Stimulated activated CD4-positive, alpha-beta T cell treated with anti-CD3 and anti-CD28 coated beads, TNF-alpha, amount 100 ng/mL, for 48 hours (primary cell): ENCODE measurements around the gene HPD.

Source experiments
- DNase-seq, 3 donors: peaks; one replicate each; pipeline ENCODE4 v3.0.0-alpha.2; 2020; ENCODE audit warnings: low read depth in 3 of 3

HPD gene

DNA sequence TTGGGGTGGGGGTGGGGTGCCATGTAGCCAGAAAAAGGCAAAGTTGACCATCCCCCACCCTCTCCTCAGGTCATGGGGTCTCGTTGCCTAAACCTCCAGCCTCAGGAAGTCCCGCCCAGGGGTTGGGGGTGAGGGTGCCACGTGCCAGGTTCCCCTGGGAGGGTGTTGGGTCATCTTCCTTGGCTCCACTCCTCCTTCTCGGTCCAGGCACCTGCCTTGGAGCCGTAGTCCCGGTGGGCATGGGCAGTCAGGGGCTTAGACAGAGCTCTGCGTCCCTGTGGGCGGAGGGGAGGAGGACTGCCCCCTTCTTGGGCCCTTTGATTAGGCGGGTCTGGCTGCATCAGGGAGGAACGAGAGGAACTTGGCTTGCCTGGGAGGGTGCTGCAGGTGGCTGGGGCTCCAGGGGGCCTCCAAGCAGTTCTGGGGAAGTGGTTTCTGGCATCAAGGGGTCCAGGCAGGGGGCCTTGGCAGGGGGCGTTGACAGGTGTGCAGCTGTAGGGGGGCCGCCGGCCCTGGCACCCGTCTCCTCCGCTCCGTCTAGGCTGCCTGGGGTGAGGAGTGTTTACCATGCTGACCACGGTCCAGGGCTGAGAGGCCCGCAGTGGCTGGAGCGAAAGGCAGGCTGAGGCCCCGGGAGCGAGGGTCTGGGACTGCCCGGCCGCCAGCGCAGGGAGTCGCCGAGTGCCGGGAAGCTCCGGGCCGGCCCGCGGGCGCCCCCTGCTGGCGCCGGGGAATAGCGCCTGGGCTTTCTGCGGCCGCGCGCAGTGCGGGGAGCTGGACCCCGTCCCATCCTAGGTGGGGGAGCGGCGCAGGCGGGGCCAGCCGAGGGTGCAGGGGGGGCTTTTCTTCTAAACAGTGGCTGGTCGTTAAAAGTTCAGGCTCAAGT lies 47.0 kb downstream of the HPD start:
- DNase-seq: peak in 1 of 3 donors; percentile 61

DNA sequence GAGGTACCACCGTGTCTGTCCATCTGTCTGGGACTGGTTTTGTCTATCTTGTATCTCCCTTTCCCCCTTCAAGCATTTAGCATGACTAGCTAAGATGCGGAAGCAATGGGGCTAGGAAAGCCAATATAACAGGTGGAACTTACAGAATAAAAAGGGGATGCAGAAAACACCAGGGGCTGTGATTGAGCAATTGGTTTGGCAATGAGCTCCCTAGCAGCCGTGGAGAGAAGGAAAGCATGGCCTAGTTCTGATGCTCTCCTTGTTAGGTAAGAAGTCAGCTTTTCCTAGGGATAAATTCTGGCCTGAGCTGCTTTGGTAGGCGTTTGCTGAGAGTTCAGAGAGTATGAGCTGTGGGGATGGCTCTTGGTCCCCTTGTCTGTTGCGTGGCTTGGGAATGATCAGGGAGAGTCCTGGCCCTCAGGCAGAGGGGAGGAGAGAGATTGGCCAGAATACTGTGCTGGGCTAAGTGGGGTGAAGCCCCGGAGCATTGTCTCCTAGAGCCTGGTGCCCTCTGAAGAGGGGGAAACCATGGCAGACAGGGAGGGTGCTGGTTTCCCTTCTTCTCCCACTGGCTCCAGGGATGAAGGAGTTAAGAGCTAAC lies 47.7 kb downstream of the HPD start:
- no peak for DNase-seq

DNA sequence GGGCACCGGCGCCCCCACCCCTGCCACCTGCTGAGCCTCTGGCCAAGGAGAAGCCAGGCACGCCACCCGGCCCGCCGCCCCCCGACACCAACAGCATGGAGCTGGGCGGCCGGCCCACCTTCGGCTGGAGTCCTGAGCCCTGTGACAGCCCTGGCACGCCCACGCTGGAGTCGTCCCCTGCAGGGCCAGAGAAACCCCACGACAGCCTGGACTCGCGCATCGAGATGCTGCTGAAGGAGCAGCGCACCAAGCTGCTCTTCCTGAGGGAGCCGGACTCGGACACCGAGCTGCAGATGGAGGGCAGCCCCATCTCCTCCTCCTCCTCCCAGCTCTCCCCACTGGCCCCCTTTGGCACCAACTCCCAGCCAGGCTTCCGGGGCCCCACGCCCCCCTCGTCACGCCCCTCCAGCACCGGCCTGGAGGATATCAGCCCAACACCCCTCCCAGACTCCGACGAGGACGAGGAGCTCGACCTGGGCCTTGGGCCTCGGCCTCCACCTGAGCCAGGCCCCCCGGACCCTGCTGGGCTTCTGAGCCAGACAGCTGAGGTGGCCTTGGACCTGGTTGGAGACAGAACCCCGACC lies 48.3 kb downstream of the HPD start:
- no peak for DNase-seq

DNA sequence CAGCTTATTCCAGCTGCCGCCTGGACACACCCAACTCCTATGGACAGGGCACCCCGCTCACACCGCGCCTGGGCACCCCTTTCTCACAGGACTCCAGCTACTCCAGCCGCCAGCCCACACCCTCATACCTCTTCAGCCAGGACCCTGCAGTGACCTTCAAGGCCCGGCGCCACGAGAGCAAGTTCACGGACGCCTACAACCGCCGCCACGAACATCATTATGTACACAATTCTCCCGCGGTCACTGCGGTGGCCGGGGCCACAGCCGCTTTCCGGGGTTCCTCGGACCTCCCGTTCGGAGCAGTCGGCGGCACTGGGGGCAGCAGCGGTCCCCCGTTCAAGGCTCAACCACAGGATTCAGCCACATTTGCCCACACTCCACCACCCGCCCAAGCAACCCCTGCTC lies 48.9 kb downstream of the HPD start:
- no peak for DNase-seq

DNA sequence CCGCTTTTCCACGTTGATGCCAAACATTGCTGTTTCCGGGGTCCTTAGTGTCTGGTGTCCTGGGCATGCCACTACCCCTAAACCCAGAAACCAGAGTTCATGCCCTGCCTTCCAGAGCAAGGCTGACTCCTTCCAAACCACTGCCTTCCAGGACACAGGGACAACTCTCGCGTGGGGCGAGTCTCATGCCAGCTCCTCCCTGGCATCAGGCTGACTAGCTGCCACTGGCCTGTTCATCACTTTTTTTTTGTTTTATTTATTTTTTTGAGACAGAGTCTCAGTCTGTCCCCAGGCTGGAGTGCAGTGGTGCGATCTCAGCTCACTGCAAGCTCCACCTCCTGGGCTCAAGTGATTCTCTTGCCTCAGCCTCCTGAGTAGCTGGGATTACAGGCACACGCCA lies 50.0 kb downstream of the HPD start:
- DNase-seq: no peak

DNA sequence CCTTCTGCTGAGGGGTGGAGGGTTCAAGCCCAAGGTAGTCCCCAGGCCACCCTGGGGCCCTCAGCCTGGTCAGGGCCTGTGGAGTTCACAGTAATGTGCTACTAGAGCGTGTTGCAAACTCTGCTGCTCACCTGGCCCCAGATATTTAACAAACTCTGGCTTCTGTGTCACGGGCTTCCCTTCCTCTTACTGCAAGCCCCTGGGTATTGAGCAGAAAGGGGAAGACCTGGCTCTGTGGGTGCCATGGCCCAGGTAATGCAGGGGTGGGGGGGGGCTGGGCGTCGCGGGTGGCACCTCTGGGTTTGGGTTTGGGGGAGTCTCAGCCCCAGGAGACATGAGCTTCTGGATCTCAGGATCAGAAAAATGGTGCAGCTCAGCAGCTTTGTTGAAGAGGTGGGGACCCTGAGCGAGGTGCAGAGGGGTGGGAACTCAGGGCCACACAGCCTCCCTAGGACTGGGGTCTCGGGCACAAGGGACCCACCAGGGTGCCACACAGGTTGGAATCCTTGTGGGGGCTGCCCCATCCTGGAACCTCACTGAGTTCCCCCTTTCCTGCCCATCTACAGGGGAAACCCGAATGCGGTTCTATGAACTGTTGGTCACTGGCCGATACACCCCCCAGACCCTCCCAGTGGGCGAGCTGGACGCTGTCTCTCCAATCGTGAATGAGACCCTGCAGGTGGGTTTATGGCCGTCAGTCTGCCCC lies 50.9 kb downstream of the HPD start:
- no peak for DNase-seq

DNA sequence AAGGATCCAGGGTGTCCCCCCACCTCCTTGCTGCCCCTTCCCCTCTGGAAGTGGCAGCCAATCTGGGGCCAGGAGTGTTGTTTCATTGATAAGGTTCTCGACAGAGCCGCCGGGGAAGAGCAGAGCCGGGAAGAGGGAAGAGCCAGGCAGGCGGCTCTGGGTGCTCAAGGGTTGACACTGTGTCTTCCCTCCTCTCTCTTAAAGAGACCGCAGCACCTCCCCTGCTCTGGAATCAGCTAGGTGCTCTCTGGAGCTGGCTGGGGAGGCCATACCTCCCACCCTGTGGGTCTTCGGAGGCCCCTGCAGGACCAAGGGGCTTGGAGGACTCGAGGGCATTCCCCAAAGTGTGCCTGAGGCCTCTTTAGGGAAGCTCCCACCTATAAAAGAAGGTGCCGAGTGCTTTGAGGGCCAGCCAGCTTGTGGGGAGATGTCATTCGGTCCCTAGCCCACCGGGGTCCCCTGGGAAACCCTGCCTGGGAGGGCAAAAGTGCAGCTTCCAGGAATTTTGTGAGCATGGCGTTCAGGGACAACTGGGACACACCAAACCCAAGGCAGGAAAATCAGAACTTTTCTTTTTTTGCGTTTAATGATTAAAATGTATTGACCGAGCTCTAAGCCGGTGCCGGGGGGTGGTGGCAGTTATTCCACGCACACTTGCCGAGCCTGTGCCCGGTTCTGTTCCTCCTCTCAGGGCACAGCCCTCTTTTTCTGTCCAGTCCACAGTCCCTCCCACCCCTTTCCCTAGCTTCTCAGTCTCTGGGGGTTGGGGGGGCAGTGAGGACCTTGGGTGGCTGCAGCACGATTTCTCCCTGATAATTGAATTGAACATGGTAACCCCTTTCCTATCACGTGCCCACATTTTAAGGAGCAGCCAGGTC lies 51.9 kb downstream of the HPD start:
- DNase-seq: no peak

DNA sequence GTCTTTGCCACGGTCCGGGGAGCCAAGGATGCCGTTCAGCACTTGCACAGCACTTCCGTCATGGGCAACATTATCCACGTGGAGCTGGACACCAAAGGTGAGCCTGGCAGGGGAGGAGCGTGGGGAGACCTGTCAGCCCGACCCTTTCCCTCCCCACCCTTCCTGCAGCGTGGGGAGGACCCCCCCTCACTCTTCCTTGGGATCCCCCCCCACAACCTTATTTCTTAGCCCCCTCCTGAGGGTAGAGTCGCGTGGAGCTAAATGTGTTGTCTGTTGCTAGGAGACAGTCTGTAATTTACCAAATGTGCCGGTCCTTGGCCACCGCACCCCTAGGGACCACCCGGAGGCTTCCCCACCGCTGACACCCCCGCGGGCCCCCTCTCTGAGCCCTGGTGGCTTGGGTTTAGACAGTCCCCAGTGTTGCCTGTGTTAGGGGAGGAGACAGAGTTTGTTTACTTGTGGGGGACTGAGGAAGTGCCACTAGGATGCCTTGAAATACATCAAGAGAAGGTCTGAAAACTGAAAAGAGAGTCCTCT lies 52.6 kb downstream of the HPD start:
- DNase-seq: no peak

DNA sequence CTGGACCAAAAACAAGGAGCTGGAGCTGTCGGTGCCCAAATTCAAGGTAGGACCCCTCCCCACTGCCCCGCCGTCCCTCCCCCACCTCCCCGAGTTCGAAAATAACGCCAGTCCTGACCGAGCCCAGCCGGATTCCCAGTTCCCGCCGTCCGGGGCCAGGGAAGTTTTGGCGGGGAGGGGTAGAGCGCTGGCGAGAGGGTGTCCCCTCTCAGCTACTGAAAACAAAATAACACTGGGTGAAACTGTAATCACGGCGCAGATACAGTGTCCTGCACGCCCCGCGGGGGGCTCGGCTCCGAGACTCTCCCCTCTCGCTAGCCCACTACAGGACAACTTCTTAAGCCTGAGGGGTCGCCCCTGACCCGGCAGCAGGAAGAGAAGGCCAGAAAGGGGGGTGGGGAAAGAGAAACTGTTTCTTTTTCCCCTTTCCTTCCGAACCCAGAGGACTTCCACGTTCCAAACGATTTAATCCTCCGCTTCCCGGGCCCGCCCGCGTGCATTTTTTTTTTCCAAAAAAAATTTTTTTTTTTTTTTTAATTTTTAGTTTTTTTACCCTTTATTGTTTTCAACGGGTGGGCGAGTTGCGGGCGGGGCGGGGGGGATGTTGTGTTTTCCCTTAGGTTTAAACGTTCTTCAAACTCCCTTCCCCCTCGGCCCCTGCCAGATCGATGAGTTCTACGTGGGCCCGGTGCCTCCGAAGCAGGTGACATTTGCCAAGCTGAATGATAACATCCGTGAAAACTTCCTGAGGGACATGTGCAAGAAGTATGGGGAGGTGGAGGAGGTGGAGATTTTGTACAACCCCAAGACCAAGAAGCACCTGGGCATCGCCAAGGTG lies 53.3 kb downstream of the HPD start:
- DNase-seq: no peak

DNA sequence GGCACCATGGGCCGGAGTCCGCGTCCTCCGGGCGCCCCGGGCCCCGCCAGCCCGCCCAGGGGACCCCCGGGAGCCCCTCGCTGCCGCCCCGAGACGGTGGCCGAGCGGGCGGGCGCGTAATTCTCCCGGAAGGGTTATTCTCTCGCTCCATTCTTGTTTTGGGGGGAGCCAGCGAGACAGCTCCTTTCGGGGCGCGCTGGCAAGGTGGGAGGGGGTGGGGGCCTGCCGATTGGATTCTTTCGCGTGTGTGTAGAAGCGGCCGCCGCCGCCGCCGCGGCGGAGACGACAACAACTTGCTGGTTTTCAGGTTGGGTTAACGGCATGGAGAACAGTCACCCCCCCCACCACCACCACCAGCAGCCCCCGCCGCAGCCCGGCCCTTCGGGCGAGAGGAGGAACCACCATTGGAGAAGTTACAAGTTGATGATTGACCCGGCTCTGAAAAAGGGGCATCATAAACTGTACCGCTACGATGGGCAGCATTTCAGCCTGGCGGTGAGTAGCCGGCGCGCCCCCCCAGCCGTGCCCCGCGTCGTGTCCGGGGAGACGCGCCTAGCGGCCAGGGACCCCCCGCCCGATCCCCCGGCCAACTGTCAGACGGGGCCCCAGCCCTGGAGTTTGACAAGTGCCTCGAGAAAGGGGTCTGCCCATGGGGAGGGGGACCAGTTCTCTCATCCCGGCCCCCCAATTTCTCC lies 54.1 kb downstream of the HPD start:
- no peak for DNase-seq

DNA sequence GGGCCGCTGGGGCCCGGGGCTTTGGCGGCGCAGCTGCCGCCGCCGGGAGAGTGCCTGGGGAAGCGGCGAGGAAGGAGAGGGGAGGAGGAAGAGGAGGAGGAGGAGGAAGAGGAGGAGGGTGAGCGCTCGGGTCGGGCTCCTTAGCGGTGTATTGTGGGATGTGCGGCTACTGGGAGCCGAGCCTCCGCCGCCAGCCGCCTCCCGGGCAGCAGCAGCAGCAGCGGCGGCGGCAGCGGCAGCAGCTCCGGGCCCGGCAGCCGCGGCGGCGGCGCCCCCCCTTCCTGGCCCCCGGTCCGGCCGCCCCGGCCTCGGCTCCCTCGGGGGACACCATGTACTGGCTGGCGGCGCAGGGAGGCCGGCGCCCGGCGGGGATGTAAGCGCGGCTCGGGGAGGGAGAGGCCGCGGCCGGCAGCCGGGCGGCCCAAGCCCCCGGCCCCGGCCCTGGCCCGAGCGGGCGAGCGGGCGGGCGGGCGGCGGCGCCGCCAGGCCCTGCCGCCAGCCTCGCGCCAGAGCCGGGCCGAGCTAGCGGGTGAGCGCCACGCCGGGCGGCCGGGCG lies 54.7 kb downstream of the HPD start, which contains the start of gene SETD1B:
Gene SETD1B, plus strand, starts transcription at position 149 of the 556 bp plus-strand sequence. CDS start 729 bp downstream, outside the sequence.
- DNase-seq: no peak

DNA sequence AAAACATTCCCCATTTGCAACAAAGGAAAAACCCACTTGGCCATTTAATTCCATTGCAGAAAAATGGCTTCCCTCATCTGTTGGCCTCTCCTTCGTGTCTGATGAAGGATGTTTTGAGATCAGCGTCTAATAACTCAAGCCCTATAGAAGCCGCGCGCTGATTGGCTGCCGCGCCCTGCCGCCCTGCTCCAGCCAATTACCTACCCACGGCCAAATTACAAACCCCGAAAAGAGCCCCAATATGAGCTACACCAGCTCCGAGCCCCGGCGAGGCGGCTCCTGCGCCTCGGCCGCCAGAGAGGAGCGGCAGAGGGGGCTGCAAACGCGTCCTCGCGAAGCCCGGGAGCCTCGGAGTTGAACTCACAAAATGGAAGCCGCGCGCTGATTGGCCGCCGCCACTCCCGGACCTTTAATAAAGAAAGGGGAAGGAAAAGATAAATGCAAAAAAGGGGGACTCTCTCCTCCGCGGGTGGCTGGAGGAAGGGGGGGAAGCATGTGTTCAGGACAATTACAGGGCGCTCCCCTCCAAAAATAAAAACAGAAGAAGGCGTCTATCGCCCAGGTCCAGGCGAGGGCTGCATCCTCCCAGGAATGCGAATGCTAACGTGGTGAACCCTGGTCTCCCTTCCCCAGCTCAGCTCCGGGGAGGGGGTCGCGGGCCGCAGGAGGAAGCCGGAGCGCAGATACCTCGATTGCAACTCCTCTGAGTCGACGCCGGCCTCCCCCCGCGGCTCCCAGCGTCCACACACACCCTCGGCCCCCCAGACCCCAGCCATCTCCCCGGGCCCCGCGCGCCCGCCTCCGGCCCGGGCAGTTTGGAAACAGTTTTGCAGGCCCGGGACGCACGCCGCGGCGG lies 55.6 kb downstream of the HPD start:
- DNase-seq: peak; percentile 80 to 82 (median 82)

DNA sequence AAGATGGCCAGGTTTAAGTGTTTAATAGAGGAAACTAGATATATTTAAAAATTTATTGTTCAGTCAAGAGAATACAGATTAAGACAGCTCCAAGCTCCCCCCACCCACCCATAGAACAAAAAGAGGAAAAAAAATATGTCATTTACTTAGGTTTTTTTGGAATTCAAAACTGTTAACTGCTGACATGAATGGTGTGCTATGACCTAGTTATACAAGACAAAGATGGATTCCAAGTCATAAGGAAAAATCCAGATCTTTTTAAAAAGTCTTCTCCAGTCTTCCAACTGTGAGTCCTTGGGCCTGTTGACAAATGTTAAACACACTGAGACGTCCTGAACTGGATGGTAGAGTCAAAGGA lies 56.2 kb downstream of the HPD start:
- DNase-seq: no peak

DNA sequence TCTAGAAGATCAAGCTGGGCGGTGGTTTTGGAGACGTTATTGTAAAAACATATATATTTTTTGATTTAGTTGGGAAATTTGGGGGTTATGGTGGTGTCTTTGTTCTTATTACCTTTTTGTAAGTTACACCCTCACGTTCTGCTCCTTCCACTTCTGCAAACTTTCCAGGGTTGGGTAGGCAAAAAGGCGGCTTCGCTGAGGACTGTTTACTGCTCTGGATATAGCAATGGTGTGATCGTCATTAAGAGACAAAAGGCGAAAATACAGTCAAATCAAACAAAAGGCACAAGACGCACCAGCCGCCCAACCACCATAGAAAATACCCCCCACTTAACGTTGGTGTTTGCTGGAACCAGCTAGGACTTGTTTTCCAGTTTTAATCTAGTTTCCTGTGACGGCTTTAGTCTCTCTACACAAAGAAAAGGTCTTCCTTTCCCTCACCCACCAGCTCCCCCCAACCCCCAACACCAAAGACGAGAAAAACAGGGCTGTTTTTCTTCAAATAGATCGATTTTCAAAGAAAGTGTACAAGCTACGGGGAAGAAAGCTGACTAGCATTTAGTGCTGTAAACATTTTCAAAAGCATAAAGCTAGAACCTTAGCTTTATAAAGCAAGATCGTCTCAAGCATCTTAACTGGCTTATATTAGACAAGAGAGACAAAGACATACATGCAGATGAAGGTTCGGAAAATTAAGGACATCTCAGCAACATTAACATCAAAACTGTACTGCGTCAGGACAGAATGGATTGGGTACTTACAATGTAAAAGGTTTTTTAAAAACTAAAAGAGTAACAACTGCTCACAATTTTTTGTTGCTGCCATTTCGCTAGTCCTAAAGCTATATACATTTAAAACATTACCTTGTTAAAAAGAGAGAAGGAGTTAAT lies 56.8 kb downstream of the HPD start:
- no peak for DNase-seq

DNA sequence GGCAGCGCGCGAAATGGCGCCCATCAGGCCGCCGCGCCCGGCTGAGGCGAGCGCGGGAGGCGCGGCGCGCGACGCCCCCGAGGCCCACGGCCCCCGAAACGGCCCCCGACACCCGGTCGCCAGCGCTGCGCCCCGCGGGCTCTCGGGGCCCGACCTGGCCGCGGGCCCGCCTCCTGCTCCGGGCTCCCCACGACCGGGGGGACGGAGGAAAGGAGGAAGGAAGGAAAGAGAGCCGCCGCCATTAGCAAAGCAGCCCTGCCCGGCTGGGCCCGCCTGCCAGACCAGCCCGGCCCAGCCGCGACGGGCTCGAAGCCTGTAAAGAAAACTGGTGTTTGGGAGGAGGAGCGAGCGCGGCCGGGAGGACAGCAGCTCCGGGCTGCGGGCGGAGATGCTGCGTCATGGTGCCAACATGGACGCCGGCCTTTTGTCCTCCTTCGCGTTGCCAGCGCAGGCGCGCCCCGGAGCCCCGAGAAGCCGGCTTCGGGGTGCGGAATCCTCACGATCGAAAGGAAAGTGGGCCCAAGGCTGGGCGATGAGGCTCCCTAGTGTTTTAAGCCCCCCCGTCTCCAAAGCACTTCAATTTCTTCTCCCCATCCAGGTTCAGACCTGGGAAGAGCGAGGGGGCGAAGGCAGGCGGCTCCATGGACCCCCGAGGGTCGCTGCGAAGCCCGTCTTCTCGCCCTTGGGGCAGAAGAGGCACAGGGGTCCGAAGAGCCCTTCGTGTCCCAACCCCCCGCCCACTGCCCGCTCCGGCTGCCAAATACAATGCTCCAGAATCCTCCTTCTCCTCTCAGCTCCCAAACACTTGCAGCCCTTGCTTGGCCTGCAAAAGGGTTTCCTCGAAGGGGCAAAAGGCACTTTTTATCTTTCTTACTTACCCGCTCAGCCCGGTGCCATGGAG lies 57.7 kb downstream of the HPD start:
- peak in 1 of 3 donors; percentile 68 for DNase-seq
